Kidney tubule cell (primary cell): ENCODE data around the gene SDCCAG8.
"Not testable (repeated sequence)": the region's sequence is repeated elsewhere in the genome, so short reads cannot be mapped to it uniquely, and the experiment has no call there.

Experiments
- DNase-seq: peaks from one replicate; pipeline ENCODE4 v3.0.0-alpha.2; 2018; ENCODE audit warnings: low spot score

Gene SDCCAG8

DNA sequence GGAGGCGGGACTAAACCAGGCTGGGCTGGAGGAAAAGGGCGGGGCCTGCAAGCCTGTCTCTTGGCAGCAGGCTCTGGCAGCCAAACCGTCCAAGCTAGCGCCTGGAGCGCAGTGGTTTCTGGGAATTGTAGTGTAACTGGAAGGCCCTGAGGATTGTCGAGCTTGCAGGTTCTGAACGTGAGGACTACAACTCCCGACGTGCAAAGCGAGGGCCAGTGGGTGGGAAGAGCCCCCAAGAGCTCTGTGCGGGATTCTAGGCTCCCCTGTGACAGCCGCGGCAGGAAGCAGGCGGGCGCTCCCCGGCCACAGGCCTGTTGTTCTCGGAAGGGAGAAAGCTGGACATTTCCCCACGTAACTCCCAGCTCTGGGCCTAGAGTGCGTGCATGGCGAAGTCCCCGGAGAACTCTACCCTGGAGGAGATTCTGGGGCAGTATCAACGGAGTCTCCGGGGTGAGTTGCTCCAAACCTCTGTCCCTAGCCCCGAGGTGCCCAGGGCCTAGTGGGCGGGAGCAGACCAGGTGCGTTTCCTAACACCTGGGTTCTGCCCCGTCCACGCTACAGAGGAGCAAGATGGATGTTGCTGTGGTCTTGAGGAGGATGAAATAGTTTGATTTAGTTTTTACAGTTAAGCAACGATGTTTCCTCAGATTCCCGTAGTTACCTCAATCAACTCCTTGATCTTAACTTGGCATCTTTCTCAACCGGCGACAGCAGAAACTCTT lies at the start of gene SDCCAG8:
SDCCAG8 (plus strand) TSS at position 251 of the 722 bp plus-strand sequence; CDS start at position 384, 133 bp downstream.
- DNase-seq, result peak; percentile 100

DNA sequence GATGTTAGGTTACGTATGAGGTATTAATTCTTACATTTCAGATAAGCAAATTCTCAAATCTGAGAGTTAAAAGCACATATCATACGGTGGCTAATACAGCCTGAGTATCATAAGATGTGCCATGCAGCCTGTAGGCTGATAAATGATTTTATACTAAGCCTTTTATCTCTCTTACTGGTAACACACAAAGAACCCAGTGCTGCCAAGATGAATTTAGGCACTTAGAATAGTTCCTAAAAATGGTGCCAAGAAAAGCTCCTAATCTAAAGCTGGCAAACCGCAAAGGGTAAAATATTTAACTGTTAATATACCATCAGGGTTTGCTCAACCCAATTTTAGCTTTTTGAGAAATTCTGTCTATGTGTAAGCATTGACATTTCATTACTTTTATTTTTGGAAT lies 43.9 kb upstream of the SDCCAG8 start:
- not testable (repeated sequence) for DNase-seq

DNA sequence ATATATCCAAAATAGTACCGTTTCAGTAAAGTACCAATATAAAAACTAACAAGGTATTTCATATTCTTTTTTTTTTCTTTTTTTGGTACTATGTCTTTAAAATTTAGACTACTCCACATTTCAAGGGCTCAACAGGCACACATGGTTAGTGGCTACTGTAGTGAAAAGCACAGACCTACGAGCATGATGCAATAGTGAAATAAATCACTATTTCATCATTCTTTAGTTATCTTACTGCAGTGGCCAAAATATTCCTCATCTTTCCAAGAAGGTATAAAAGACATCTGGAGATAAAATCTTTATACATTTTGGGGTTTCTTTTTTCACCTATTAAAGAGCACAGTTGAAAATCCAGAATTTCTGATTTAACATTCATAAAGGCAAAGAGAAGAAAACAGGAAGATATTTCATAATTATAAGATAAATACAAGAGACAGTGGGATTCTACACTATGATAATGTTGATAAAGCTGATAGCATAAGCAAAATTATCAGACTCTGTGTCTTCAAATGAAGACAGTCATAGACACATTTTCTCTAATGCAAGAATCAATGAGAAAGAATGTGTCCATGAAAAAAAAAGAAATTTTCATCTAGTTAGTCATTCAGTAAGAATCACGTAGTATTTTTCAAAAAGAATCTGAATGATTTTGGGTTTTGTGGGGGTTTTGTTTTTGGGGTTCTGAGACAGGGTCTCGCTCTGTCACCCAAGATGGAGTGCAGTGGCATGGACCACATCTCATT lies 42.6 kb upstream of the SDCCAG8 start:
- DNase-seq, result no peak

DNA sequence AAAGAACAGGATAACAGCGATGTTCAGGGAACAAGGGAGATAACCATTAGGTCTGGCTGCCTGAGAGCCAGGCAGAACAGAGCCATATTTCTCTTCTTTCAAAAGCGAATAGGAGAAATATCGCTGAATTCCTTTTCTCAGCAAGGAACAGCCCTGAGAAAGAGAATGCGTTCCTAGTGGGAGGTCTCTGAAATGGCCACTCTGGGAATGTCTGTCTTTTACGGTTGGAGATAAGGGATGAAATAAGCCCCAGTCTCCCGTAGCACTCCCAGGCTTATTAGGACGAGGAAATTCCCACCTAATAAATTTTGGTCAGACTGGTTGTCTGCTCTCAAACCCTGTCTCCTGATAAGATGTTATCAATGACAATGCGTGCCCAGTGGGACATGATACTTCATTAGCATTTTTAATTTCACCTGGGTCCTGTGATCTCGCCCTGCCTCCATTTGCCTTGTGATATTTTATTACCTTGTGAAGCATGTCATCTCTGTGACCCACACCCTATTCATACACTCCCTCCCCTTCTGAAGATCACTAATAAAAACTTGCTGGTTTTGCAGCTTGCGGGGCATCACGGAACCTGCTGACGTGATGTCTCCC lies 40.5 kb upstream of the SDCCAG8 start:
- not testable (repeated sequence) for DNase-seq

DNA sequence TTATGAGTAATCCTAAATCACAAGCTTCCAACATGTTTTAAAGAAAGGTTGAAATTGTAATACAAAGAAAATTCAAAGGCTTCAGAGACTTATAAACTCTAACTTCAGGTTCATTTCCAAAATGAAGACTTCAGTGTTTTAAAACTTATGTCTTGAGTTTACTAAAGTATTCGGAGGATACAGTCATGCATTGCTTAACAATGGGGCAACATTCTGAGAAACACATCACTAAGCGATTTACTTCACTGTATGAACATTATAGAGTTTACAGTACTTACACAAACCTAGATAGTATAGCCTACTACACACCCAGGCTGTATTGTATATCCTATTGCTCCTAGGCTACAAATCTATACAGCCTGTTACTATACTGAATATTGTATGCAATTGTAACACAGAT lies 39.1 kb upstream of the SDCCAG8 start:
- DNase-seq, result no peak

DNA sequence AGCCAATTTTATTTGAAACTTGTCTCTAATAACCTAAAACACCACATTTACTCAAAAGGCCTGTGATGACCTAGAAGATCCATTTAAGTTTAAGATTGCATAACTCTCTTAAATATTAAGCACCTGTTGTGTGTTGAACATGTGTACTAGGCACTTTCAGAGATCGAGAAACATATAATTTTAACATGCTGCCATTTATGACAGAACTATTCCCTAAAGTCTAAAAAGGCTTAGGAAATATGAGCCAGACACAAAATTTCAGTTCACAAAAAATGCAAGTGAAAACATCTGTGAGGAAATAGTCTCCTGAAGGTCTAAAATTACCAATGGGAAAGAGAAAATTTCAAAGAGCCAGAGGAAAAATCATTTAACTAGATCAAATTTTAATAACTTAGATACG lies 38.5 kb upstream of the SDCCAG8 start:
- no peak for DNase-seq

DNA sequence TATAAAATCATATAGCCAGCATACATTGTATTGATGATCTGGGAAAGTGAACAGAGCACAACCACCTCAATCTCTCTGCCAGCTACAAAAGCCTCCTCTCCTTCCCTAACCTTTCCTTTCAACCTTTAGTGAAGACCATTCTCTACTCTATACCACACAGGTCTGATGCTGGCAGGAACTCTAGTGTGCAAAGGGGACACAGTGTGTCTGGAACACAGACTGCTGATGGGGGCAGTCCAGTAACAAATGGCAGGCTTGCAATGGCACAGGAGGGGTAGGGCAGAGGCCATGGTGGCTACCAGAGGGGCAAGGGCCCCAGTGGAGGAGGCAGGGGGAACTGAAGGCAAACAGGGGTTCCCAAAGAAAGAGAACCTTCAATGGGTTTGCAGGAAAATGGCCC lies 37.8 kb upstream of the SDCCAG8 start:
- DNase-seq, result no peak

DNA sequence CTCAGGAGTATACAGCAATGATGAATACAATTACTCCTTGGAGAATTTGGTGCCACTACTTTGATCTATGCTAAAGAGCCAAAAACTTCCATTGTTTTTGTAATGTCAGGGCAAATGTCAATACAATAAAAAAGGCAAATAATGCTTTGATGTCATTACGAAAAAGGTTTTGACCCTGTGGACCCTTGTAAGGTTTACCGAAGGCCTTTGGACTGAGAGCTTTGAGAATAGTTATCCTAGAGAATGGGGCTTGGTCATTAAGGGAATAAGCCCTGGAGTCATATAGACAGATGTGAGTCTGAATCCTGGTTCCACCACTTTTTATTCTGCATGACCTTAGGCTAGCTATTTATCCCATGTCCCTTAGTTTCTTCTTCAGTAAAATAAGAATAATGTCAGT lies 28.2 kb upstream of the SDCCAG8 start:
- no peak for DNase-seq

DNA sequence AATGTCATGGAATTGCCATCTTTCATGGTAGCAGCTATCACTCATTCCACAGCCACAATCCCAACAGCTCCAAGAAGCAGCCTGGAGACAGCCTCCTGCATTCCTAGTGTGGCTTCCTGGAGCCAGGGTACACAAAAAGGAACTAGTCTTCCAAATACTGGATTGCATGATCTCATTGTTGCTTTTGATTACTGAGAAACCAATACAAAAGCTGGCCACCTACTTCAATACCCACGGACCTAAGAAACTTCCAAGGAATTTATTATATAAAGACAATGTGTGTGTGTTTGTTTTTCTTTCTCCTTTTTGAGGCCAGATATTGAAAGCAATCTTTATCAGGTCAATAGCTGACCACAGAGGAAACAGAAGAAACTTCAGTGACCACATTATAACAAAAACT lies 26.3 kb upstream of the SDCCAG8 start:
- no peak for DNase-seq

DNA sequence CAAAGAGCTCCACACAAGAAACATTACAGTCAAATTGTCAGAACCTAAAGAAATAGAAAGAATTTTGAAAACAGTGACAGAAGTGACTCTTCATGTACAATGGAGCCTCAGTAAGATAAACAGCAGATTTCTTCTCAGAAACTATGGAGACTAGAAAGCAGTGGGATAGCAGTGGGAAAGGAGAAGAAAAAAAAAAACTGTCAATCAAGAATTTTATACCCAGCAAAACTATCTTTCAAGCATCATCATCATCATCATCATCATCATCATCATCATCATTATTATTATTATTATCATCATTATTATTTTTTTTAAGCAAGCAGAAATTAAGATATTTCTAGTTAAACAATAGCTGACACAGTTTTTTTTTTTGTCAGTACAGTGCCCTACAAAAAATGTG lies 24.9 kb upstream of the SDCCAG8 start:
- DNase-seq, result peak; percentile 16

DNA sequence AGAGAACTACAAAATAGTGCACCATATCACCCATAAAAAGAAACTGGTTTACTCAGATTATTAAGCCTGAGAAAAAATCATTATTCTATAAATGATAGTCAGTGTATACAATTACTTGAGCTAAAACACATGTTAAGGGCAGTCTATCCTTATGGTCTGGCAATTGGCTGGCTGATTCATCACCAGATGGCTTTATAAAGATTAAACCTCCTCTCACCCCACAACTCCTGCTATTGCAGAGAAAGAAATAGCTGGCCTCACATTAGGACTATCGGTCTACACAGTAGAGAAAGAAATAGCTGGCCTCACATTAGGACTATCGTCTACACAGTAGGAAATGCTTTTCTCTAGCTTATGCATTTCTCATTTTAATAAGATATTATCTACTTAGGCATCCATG lies 21.9 kb upstream of the SDCCAG8 start:
- no peak for DNase-seq

DNA sequence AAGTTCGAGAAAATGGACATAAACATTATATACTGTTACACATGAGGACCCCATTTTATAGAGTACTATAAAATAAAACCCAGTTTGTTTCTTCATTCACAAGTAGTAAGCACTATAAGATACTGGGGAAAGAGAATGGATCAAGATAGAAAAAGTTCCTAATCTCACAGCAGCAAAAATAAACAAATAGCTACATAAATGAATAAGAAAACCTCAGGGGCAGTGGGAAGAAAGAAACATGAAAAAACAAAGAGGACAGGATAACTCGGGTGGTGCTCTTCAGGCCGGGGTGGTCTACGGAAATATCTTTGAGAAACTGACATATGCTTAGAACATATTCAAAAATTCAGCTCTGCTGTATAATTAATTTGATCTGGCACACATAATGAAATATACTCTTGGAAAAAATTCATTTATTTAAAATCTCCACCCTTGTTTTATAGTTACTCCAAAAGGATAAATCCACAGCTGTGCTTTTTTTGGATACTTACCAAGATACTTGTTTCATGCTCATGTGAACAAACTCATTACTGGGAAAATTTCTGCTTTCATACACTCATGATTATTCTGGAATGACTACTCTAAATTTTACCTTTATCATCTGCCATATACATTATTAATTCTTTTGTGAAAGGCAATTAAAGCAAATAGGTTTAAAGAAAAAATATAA lies 20.7 kb upstream of the SDCCAG8 start:
- no peak for DNase-seq

DNA sequence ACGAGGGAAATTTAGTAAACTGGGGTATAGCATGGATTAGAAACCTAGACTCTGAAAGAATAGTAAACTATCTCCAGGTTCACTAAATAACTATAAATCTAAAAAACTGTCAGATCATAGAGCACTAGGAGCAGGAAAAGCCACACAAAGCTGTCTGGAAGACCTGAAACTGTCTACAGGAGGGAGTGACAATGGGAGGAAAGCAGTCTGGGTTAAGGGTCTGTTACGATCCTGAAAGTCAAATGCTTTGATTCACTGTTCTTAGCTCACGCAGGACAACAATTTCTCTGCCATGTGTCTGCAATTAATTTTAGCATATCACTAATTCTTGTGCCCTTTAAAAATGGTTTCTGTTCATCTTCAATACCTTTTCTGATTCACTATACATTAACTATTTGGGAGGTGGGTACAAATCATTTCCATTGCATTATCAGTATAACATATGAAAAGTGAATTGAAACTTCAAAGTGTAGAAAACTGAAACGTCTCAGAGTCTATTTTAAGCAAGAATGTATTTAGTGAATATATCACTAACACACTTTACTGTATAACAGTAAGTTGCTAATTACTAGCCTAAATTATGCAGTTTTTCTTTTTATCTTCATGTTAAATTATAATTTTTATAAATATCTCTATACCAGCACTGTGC lies 19.1 kb upstream of the SDCCAG8 start:
- DNase-seq, result no peak

DNA sequence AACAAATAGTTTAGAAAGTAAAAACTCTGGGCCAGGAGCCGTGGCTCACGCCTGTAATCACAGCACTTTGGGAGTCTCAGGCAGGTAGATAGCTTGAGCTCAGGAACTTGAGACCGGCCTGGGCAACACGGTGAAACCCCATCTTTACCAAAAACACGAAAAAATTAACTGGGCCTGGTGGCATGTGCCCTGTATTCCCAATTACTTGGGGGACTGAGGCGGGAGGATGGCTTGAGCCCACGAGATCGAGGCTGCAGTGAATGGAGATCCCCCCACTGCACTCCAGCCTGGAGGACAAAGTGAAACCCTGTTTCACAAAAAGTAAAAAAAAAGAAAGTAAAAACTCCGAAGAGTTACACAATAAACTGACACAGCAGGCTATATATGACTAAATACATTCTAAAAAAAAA lies 11.4 kb upstream of the SDCCAG8 start:
- no peak for DNase-seq

DNA sequence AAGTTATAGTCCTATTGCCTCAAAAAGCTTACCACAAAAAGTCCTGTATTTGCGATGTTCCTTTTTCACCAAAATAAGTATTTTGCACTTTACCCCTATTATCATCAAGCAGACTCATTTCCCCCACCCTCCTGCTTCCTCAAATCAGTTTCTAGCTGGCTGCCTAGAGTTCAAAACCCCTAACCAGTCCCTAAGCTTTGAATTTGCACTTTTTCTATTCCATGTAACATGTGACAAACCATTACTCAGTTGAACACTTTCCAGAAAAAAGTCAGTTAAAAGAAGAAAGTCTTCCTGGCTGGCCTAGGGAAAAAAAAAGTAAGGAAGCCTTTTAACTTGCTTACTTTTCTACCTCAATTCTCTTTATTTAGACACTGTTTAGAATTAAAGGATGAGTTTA lies 8.9 kb upstream of the SDCCAG8 start:
- no peak for DNase-seq

DNA sequence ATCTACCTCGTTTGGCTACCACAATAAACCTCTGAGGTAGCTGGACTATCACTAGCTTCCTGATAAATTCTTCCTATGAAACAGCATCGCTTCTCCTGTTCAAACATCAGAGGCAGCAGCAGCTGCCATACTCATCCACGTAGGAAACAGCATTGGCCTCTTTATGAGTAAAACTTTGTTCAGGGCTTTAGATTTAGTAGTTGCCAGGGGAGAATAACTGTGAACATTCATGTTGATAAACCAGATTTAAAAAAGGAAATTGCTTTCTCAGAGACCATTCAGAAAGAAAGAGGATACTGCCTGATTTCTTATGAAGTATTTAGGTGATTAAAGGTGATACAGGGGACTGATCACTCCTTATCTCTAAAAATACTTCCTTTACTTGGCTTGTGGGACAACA lies 7.9 kb upstream of the SDCCAG8 start:
- no peak for DNase-seq

DNA sequence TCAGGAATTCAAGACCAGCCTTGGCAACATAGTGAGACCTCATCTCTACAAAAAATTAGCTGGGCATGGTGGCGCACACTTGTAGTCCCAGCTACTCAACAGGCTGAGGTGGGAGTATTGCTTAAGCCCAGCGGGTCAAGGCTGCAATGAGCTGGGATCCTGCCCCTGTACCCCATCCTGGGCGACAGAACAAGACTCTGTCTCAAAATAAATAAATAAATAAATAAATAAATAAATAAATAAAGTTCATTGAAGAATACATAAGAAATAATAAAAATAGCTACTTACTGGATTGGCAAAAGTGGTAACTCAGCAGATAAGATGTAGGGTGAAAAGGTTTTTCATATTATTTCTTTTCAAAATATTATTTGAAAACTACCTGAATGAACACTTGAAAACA lies 6.6 kb upstream of the SDCCAG8 start:
- no peak for DNase-seq

DNA sequence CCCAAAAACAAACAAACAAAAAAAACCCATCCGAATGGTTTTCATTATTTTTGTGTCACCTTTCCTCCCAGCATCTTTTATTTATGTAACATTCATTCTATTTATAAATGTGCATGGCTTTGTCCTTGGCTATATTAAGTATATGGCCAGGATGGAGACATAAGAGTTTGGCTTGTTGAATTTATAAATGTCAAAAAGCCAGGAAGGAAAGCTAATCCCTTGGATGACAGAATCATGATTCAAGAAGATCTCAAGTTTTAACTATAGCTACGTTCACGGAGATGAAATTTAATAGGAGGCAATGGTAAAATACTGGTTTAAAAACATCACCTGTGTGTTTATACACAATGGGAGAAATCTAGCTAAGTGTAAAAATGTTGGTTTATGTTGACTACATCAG lies 5.7 kb upstream of the SDCCAG8 start:
- DNase-seq, result no peak

DNA sequence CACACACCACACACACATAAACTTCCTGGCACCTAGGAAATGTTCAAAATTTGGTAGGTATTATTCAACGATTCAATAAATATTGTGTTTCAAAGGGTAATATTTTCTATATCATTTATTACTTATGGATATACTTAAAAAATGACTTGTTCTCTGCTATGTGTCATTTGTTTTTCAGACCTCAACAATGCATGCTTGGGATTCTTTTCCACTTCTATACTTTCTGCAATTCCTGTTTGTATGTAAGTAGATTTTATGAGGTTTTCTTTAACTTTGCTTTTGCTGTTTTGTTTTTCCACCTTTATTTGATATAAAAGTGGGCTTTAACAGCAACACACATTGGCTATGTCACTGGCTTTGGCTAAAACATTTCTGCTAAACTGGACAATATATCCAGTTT lies 4.3 kb upstream of the SDCCAG8 start:
- DNase-seq, result no peak

DNA sequence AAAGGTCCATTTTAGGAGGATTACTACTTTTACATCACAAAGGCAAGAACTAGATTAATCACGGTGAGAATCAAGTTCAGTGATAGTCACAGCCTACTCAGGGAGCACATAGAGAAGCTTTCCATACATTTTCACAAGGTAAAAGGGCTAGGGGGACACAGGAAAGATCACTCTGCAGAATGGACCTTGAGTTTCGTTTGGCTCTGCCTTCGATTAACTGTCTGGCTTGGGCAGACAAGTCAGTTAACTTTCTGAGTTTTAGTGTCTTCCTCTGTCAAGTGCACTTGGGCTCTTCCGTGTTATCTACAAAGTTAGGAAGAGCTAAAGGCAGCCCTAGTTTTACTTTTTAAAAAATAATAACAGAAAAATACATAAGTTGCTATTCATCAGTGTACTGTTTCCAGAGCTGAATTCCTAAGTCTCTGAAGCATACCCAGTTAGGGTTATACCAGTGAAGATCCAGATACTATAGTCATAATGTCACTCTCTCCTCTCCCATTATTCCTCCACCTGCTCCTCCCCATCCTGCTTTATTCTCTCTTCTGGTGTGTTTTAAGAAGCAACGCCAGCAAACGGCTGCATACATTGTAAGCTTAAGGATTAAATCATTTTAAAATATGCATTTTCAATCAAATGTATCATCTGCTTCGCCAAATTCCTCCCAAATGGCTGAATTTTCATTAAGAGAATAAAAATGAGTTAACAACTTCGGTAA lies 2.5 kb upstream of the SDCCAG8 start:
- DNase-seq, result peak; percentile 58

DNA sequence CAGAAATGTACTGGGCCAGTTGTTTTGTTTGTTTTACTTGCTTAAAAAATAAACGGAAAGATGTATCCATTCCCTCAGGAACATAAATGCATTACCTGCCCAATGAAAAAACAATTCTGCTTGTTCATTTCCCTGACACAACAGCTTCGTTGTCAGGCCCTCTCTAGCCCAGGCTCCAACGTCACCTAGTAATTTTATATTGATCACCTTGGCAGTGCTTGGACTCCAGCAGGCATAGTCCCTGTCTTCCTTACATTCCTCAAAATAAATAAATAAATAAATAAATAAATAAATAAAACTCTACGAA lies 2.0 kb upstream of the SDCCAG8 start:
- DNase-seq, result no peak
